NCI-H2107 (cell line): ENCODE measurements around the gene ADAMTS1.

Source experiments
- DNase-seq: peaks from one replicate; lab custom pipeline; 2025; lab: John Stamatoyannopoulos, UW

ADAMTS1 gene

DNA sequence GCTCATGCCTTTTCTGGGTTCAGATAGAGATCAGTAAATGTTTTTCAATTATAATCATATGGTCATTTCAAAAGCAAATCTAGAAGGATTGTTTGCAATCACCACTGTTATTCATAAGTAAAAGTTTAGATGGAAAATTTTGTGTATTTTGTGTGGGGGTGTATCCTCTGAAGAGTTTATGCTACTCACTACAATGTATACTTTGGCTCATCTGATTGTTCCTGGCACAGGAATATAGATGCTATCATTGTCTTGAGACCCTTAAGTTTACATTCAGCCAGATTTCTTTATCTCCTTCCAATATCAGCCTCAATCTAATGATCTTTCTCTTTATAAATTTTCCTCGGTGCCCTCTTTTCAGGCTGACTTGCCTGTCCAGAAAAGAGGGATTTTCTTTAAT lies 33.0 kb downstream of the ADAMTS1 start:
- DNase-seq: no peak

- DNase-seq: no peak
Measured at GRCh38 chr21:26811482-26811881, 33.7 kb downstream of the ADAMTS1 start.

DNA sequence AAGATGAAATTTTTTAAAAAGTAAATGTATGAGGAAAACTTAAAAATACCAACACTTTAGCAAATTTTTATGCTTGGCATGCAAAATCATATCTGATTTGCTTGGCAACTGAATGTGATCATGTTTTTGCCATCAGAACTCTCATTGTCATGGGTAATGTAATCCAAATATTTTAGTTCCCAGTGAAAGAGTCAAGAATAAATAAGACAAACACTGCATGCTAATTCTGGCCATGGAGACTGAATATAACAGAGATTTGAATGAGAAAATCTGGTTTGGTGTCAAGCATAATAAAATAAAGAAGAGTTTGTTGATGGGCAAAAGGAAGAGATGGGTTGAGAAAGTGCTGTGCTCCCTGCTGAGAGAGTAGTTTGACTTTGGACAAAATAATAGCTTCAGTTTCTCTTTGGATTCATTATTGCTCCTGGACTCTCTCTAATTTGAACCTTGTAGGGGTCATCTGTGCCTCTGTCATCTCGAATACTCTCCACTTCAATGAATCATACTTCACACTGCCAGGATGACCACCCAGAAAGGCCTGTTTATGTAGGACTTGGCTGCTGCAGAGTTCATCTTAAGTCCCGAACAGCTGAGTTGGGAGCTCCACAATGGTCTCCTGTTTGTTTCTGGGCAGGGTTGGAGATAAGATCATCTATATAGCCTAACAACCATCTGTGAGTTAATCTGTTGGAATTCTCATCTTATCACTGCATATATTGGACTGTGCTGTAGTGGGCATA lies 34.4 kb downstream of the ADAMTS1 start:
- no peak for DNase-seq

DNA sequence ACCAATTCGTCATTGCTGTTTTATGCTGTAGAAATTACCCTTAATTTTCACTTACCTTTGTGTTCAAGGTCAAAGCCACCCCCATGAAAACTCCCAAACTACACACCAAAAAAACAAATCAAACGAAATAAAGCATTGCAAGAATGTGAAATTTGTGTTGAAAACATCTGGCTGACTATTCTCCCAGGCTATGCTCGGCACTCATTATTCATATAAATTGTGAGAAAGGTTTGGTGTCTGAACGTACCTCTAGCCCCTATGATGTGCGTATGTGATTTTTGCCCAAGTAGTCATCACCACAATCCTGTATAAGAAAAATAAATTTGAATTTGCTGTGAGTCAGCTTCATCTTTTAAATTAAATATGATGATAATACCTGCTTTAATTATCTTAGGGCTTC lies 34.9 kb downstream of the ADAMTS1 start:
- DNase-seq: no peak

DNA sequence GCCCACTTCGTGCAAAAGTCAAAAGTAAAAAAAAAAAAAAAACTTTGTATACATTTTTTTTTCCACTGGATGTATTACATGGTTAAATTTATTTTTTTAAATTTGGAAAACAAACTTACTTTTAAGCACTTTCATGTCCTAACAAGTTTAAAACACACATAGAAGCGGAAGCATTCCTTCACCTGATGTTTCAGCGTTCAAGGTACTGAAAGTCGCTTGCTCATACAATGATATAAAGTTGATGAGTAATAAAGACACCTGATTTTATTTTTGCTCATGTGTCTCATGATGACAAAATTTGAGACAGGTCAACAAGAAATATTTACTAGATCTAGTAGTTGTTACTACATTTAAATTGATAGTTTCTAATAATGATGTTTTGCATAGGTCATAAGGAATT lies 35.5 kb downstream of the ADAMTS1 start:
- DNase-seq: no peak

DNA sequence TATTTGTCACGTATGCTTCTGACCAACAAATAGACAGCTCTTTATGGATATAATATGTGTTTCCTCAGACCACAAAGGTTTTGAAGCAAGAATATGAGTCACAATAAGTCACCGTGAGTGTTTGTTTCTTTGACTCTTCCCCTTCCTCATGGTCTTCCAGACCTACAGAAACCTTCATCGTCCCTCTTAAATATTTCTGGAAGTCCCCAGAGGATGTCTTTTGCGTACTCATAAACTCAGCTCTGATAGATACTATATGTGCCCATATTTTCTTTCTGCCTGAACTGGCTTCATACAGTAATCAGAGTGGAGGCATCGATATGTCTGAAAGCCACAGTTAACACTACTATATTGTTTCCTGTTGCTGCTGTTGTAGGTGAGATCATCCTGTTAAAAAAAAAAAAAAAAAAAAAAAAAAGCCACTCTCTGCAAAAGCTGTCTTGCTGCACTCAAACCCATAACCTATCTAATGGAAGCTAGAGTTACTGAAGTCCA lies 38.4 kb downstream of the ADAMTS1 start:
- no peak for DNase-seq

DNA sequence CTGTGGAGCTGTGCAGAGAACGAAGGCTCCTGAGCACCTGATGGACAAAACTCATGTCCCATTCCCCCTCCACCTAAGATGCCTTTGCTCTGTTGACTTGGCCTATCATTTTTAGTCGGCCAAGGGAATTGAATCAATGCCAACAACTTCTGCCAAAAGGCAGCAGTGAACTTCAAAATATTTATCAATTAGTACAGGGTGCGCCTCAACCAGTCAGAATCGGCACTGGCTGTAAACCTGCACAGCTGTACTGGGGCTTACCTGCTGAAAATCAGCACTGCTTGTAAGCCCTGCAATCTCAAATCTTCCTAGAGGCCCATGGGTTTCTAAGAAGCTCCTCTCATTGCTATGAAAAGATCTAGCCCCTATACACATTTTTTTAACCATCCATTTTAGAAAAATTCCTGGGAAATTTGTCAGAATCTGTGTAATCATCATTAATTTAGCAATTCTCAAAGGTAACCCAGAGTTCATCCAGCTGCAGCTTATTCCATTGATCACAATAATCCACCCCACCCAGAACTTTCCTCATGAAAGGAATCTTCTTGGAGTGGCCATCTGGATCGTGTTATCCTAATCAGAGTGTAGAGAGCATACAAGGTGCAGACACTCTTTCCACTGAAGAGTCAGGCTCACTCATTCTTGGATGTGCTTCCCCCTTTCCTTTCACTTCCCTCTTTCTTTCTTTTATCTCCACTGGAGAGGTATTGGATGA lies 40.2 kb downstream of the ADAMTS1 start:
- DNase-seq: no peak

DNA sequence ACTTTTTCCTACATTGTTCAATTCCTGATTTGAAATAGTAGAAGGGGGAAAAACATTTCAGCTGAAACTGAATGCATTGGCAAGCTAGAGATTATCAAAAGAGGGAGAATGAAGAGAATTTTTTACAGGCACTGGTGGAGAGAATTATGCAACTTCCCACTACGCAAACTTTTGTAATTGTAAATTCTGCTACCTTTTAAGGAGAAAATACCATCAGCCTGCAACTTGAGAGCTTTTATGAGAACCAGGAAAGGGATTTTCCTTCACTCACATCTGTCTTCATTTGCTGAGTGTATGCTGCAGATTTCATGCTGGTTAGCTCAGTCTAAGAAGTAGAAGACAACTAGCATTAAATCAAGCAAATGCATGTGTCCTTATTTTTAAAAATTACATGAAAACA lies 43.7 kb downstream of the ADAMTS1 start:
- no peak for DNase-seq

DNA sequence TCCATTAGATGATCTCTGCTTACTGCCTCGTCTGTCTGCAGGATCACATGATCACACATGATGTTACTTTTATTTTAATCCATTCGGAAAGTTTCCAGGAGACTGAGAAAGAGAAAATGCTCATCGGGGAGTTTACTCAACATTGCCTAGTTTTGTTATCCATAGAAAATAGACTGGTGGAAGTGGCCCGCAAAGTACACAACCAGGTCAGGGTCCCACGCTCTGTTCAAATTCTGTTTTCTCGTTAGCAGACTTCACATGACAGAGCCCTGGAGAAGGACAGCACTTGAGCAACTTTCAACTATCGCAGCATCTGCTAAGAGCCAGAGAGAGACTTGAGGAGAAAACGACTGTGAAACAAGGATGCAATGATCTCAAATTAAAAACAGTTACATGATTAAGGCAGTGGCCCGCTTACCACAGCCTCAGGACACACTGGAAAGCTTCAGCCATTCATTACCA lies 44.2 kb downstream of the ADAMTS1 start:
- no peak for DNase-seq

GRCh38 chr21:26800455-26800854 lies 44.8 kb downstream of the ADAMTS1 start:
- no peak for DNase-seq

DNA sequence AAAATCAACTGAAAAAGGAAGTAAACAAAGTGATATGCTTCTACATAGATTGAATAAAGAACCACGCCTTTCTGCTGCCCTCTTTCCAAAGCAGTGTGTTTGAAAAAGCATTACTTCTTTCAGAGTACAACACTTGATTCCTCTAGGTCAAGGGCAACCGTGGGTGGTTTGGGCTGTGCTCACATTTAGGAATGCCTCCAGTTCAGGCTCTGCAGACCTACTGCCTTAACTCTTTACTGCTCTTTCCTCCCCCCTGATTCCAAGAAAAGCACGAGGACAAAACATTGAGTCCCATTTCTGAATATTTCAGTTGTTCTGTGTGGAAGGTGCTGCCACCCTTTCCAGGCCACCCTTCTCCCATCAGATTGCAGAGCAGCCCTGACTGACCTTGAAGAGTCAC lies 45.2 kb downstream of the ADAMTS1 start:
- DNase-seq: no peak

- no peak for DNase-seq
Measured at GRCh38 chr21:26798856-26799751, 46.1 kb downstream of the ADAMTS1 start.

GRCh38 chr21:26797878-26798456 lies 47.2 kb downstream of the ADAMTS1 start:
- DNase-seq: no peak

GRCh38 chr21:26795866-26796329 lies 49.3 kb downstream of the ADAMTS1 start:
- DNase-seq: no peak

GRCh38 chr21:26795412-26795805 lies 49.8 kb downstream of the ADAMTS1 start:
- DNase-seq: no peak

- DNase-seq: no peak
Measured at GRCh38 chr21:26794597-26795411, 50.4 kb downstream of the ADAMTS1 start.

GRCh38 chr21:26790296-26790695 lies 54.9 kb downstream of the ADAMTS1 start:
- DNase-seq: no peak

- no peak for DNase-seq
Measured at GRCh38 chr21:26788790-26789189, 56.4 kb downstream of the ADAMTS1 start.
